ENCODE measurements around the gene DMTF1.
"Not testable (repeated sequence)": the region's sequence is repeated elsewhere in the genome, so short reads cannot be mapped to it uniquely, and the experiment has no call there.

DMTF1 gene
- total RNA-seq = 89.5 to 133 reads per million in 2 donors

DNA sequence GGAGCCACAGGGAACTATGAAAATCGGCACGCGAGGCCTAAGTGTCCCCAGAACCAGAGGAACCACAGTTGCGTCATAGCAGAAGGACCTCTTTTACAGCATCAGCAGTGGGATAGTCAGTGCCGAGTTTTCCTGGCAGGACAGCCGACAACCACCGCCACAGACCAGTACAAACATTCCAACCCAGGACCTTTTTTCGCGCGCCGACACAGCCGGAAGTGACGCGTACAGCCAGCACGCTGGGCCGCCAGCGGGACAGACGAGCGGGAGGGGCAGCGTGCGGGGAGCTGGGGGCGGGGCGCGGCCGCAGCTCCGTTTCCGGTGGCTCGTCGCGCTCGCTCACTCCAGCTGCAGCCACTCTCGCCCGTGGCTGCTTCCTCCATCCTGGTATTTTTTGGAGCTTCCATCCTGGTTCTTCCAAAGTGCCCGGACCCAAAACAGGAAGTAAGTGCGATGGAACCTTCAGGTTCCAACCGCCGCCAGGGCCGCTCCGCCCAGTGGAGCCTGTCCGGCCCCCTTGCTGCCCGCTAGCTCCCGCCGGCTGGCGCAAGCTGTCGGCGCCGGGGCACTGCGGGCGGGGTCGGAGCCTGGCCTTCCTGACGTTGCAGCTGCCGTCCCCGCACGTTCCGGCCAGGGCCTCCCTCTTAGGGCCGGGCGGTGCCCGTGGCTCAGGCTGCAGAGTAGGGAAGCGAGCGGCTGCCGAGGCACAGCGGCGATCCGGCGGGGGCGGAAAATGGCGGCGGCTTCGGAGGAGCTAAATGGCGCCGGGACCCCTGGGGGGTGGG lies at the start of gene DMTF1:
Gene DMTF1, plus strand, starts transcription at position 342 of the 785 bp plus-strand sequence. CDS start 12,489 bp downstream, outside the sequence.
- peak; percentile 72 to 94 (median 80) for DNase-seq

GRCh38 chr7:87105401-87105800 lies 46.9 kb upstream of the DMTF1 start:
- no peak for DNase-seq

DNA sequence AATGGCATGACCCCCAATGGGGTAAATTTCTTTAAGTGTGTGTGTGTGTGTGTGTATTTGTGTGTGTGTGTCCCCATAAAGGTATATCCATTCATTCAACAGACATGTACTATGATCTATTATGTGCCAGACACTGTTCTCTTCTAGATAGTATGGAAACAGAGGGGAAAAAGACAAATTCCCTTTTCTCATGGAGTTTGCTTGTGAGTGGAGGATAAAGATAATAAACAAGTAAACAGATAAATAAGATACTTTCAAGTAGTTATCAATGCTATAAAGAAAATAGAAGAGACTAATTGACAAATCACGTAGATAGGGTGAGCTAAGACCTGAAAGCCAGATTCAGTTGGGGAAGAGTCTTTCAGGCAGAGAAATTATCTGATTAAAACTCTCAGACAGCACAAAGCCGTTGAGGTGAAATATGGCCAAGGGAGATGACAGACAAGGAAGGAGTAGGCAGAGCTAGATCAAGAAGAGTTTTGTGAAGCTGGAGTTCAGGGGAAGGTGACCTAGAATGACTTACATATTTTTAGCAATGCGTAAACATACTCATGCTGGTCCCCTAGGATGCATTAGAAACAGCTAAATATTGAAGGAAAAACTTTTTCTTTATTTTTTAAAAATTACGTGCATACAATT lies 45.2 kb upstream of the DMTF1 start:
- no peak for DNase-seq

DNA sequence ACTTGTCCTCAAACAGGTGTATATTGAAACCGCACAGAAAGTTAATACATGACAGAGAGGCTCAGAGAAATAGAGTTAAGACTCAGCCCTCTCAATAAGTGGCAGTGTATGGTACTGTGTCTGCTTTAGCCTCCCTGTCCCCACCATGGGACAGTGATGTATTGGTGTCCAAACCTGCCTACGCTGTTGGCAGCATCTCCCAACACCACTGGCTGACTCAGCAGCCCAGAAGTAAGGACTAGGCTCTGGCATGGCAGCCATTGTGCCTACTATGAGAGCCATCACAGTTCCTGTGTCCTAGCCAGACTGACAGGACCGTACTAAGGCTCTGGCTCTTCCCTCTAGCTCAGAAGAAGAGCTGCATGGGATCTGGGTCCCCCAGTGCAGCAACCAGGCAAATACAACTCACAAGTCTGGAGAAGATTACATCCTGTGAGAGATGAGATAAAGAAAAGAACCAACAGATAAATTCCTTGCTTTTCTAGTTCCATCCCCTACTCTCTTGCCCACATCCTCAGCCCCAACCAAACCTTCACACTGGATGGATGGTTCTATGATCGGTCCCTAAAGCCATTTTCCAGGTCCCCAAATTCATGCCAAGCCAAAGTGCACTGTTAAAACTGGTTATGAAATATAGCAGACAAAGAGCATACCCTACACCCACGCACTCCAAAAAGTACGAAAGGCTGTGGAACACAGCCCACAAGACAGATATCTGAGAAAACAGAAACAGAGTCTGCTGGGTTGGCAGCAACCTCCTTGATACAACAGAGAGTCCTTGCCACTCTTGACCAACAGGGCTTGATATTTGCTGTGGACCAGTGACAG lies 44.1 kb upstream of the DMTF1 start:
- no peak for DNase-seq

- DNase-seq = no peak
Observed at GRCh38 chr7:87110778-87111177, 41.5 kb upstream of the DMTF1 start.

GRCh38 chr7:87111877-87112276 lies 40.4 kb upstream of the DMTF1 start:
- DNase-seq = no peak

- DNase-seq = no peak
Observed at GRCh38 chr7:87113077-87113476, 39.2 kb upstream of the DMTF1 start.

- not testable (repeated sequence) for DNase-seq
Observed at GRCh38 chr7:87113904-87114303, 38.3 kb upstream of the DMTF1 start.

GRCh38 chr7:87115772-87116171 lies 36.5 kb upstream of the DMTF1 start:
- DNase-seq = not testable (repeated sequence)

DNA sequence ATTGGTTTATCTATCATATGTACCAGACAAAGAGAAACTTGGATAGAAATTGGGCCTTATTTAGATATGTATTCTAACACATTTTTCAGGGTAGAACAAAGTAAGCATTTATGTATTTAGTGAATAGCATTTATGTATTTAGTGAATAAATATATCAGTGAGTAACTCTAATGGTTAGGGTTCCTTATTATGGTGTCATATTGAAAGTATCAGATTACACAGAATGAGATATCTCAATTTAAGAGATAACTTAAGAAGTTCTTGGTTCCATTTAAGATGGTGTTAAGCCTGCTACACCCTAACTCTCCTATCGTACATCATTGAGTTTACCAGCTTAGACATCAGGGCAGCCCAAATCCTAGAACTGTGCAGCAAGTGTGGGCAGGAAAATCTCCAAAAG lies 35.9 kb upstream of the DMTF1 start:
- peak in 1 of 5 experiments; percentile 15 for DNase-seq

DNA sequence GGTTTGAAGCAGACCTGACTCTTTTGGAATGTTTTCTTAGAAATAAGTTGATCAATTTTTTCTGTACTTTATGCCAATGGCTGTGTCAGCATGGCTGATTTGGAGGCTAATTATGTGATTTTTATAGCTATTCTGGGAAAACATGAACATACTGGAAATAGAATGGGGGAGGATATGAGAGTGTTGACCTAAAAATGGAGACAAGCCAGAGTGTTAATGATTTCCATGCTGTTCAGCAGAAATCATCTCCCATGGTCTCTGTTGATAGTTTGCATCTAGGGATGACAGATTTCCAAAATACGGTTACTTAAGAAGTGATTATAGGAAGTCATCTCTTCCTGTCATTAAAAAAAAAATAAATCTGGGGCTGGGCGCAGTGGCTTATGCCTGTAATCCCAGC lies 32.7 kb upstream of the DMTF1 start:
- DNase-seq = no peak

DNA sequence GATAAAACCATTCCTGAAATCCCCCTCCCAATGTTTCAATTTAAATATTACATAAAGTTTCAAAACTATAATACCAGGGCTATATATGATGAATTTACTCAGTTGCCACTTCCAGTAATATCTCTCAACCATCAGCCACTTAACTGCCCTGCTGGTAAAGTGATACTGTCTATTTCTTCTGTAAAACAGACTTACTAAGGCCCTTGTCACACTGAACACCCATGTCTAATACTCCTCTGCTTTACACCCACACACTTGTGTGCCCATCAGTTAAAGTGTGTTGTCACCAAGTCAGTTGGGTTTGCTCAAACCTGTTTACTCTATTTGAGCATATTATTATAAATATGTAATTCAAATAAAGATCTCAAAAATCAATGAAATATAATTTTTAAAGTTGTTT lies 29.1 kb upstream of the DMTF1 start:
- no peak for DNase-seq

- no peak for DNase-seq
Observed at GRCh38 chr7:87127019-87127418, 25.2 kb upstream of the DMTF1 start.

DNA sequence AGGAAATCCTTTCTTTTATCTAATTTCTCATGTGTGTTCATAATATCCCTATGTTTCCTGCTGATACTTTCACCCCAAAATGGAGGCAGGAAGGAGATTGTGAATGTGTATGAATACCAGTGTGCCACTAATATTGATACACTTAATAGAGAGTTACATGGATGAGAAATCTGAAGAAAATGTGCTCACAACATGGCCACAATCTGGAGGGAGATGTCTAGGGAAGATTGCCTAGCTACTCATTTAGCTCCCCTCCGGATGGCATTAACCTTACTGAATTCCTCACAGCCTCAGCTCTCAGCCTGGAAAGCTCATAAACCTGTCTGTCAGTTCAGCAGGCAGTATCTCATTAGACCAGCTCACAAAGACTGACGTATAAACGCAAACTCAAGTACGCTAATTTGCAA lies 23.4 kb upstream of the DMTF1 start:
- no peak for DNase-seq

DNA sequence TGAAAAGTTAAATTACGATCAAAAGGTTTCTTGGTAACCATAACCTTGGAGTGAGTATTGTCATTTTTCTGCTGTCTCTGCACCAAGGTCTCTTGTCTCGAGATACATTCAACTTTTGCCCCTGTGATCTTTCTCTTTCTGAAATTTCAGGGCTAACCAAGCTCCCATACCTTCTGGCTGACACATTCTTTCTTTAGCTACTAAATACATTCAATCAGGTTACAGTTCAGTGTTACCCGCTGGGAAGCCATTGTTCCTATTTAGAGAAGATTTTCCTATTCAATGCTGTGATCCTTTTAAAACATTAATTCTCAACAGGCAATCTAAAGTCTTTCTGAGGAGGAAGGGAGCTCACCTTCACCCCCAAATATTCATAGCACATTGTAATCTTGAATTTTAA lies 22.9 kb upstream of the DMTF1 start:
- DNase-seq = no peak

- no peak for DNase-seq
Observed at GRCh38 chr7:87129848-87130247, 22.4 kb upstream of the DMTF1 start.

DNA sequence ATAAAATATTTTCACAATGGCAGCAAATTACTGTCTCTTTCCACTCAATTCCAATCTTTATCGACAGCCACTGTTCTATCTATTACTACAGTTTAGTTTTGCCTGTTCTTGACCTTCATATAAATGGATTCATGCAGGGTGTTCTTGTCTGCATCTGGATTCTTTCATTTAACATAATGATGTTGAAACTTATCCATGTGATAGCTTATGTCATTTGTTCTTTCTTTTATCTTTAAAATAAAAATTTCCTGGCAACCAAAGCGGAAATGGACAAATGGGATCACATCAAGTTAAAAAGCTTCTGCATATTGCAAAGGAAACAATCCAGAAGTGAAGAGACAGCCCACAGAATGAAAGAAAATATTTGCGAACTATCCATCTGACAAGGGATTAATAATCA lies 20.5 kb upstream of the DMTF1 start:
- DNase-seq = no peak

GRCh38 chr7:87137271-87137670 lies 15.0 kb upstream of the DMTF1 start:
- DNase-seq = no peak

GRCh38 chr7:87139514-87139913 lies 12.7 kb upstream of the DMTF1 start:
- DNase-seq = no peak

DNA sequence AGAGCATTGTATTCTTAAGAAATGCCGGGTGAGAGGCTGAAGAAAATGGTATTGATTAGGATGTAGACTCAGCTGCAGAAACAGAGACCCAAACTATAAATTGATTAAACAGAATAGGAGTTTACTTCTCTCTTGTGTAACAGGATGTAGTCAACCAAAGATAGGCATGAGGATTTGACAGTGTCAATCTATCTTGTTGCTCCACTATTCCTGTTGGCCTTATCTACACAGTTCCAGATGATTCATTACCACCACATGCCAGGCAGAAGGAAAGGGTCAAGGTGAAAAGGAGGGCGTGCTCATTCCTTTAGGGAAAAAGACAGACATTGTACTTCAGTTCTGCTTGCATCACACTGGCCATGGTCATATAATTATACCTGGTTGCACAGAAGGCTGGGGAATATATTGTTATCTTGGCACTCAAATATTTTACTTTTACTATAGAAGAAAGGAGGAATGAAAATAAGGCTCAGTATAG lies 11.9 kb upstream of the DMTF1 start:
- DNase-seq = no peak

DNA sequence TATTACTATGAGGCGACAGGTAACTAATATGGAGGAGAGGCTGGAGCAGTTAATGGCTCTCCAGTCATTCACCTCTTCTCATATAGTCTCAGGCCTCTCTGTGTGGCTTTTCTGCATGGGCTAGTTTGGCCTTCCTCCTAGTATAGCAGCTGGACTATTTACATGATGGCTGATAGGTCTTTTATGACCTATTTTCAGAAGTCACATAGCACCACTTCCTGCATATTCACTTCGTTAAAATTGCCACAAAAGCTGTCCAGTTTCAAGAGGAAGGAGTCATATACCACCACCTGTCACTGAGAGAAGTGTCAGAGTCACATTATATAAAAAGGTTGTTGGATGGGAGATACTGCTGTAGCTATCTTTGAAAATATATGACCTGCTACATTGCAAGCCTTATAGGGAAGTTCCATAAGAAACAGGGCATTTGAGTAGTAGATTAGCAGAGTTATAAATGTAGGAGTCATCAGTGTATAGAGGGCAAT lies 8.0 kb upstream of the DMTF1 start:
- peak in 1 of 5 experiments; percentile 65 for DNase-seq

DNA sequence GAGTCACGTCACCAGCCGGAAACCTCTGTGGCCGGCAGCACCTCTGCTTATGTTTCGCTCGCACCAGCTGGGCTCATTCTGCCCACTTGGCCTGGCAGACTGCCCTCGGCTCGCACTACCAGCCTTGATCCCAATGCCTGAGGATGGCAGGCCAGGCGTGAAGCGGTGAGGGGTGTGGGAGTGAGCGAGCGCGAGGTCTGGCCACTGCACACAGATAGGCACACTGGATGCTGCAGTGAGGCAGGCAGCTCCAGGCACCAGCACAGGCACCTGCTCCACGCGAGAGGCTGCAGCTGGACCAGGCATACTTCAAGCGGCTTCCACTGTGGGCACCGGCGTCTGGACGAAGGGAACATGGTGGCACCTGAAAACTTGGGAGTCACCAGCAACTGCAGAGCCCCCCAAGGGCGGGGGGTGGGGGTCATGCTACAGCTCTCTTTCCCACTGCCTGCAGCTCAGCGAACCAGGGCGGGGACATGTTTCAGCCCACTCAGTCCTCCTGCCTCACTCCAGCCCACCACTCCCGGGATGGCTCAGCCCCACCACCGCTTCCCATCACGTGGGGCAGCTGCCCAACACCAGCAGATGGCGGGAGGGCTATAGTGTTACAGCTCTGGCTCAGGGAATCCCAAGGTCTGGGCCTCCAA lies 5.4 kb upstream of the DMTF1 start:
- no peak for DNase-seq

GRCh38 chr7:87147500-87147899 lies 4.8 kb upstream of the DMTF1 start:
- DNase-seq = no peak

Measured in T-helper 2 cell (primary cell).